Measurements from ENCODE around the gene NTN1. TPM values are rescaled to one million over a fixed set of nuclear protein-coding genes. Genes with fewer than 3 reads are reported as not detected.
A peak's percentile ranks its signal among the peaks of the same experiment; 100 is the strongest.

The NTN1 gene
- total and polyA plus RNA-seq, 2 experiments from 2014 or later: 0.16 to 0.60 TPM

GRCh38 chr17:9270921-9271320 lies 249.6 kb downstream of the NTN1 start:
- H3K27ac ChIP-seq: no peak overlapping the region
- TF ChIP-seq, protein P1, sequence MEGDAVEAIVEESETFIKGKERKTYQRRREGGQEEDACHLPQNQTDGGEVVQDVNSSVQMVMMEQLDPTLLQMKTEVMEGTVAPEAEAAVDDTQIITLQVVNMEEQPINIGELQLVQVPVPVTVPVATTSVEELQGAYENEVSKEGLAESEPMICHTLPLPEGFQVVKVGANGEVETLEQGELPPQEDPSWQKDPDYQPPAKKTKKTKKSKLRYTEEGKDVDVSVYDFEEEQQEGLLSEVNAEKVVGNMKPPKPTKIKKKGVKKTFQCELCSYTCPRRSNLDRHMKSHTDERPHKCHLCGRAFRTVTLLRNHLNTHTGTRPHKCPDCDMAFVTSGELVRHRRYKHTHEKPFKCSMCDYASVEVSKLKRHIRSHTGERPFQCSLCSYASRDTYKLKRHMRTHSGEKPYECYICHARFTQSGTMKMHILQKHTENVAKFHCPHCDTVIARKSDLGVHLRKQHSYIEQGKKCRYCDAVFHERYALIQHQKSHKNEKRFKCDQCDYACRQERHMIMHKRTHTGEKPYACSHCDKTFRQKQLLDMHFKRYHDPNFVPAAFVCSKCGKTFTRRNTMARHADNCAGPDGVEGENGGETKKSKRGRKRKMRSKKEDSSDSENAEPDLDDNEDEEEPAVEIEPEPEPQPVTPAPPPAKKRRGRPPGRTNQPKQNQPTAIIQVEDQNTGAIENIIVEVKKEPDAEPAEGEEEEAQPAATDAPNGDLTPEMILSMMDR (IDR thresholded peaks at IDR 0.05; ENCODE audit: low read depth, low read length): no peak
- peaks cover 9% of the 10 kb centered on the region for H3K4me1 ChIP-seq (ENCODE audit: low read depth)
- H3K9me3 ChIP-seq (ENCODE audit: low read depth): no peaks in the 10 kb centered on the region
- no peaks in the 10 kb centered on the region for H3K36me3 ChIP-seq
- DNase-seq (ENCODE audit: low read depth in 1 of 2, low spot score in 1 of 2): no peak
- no peak overlapping the region for H3K4me3 ChIP-seq
- no peaks in the 10 kb centered on the region for H3K27me3 ChIP-seq

- peaks cover 2% of the 10 kb centered on the region for H3K4me1 ChIP-seq (ENCODE audit: low read depth)
- DNase-seq (ENCODE audit: low read depth in 1 of 2, low spot score in 1 of 2): no peak
- H3K9me3 ChIP-seq (ENCODE audit: low read depth): no peaks in the 10 kb centered on the region
- no peak overlapping the region for H3K4me3 ChIP-seq
- TF ChIP-seq, protein P1 (IDR thresholded peaks at IDR 0.05; ENCODE audit: low read depth, low read length): no peak
- no peaks in the 10 kb centered on the region for H3K36me3 ChIP-seq
- H3K27me3 ChIP-seq: no peaks in the 10 kb centered on the region
- no peak overlapping the region for H3K27ac ChIP-seq
Measured at GRCh38 chr17:9271989-9272388, 250.7 kb downstream of the NTN1 start.

DNA sequence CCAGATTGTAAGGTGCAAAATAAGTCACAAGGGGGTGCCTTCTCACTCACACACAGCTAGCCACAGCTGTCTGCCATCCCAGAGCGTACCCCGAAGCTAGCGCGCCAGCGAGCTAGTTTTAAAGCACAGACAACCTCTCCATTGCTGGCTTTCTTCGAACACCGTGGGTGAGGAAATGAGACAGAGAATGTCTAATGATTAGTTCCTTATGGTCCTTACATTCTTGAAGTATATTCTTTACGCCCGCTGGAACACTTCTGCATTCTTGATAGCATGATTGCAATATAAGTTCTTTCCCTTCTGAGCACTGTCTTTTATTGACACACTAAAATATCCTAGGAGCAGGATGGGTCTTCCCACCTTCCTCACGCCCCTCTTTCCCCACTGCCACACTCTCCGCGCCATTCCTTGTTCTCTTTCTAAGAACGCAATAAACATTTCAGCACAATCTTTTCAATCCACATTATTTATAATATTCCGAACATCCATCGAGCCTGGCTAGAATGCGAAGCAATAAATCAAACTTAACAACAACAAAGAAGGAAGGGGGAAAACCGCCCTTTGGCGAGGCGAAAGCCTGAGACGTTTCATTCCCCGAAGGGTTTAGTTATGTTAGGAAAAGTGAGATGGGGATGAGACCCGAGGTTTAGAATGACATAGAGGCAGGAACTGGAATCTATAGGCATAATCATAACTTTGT lies 251.3 kb downstream of the NTN1 start:
- Histone ChIP-seq H3K4me3 (no peak overlapping the region), H3K4me1 (ENCODE audit: low read depth) (no peaks in the 10 kb centered on the region), H3K36me3 (no peaks in the 10 kb centered on the region), H3K9me3 (ENCODE audit: low read depth) (no peaks in the 10 kb centered on the region), H3K27me3 (no peaks in the 10 kb centered on the region), H3K27ac (no peak overlapping the region)
- DNase-seq (ENCODE audit: low read depth in 1 of 2, low spot score in 1 of 2): peak in 1 of 2 donors; percentile 16
- TF ChIP-seq, protein P1 (IDR thresholded peaks at IDR 0.05; ENCODE audit: low read depth, low read length): no peak

DNA sequence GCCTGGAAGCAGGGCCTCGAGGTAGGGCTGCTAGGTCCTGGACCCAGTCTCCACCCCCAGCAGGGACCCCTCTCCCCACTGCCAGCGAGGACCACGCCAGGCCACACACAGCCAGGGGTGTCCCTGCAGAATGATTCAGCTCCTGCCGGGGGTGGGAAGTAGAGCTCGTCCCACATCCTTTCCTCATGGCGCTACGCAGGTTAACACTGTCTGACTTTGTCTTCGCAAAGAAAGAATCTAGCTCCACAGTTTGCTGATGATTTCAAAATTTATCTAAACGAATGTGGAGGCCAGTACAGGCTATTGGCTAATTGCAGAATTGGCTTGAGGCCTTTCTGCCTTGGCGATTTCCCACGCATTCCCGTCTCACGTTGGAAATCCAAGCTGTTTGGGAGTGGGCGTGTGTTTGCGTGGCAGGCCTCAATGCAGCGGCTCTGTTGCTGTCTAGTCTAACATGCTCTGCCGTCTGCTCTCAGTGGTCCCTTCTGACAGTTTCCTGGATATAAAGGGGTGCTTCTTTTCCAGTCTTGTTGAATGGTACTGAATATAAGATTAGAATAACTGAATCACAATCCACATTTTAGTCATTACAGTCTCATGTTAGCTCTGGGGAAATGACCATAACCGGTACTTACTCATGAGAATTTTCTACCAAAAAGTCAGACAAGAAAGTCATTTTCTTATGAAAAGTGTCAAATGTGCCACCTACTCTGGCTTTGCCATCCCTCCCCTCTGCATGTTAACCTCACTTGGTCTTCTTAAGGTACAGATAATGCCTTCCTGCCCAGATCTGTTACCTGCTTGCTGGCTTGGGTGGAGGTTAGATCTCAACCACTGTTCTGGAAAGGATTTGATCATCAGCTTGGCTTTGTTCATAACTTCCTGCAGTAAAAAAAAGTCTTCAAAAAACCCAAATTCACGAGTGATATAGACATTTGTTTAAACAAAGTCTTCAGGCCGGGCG lies 252.4 kb downstream of the NTN1 start:
- peak in 1 of 2 donors; percentile 75 for DNase-seq (ENCODE audit: low read depth in 1 of 2, low spot score in 1 of 2)
- TF ChIP-seq, protein P1 (IDR thresholded peaks at IDR 0.05; ENCODE audit: low read depth, low read length): no peak
- no peak overlapping the region for H3K27ac ChIP-seq

GRCh38 chr17:9274973-9275372 lies 253.7 kb downstream of the NTN1 start:
- Histone ChIP-seq H3K27me3 (no peaks in the 10 kb centered on the region), H3K27ac (no peak overlapping the region), H3K4me3 (no peak overlapping the region), H3K9me3 (ENCODE audit: low read depth) (no peaks in the 10 kb centered on the region), H3K4me1 (ENCODE audit: low read depth) (no peaks in the 10 kb centered on the region), H3K36me3 (no peaks in the 10 kb centered on the region)
- TF ChIP-seq, protein P1 (IDR thresholded peaks at IDR 0.05; ENCODE audit: low read depth, low read length): no peak
- DNase-seq (ENCODE audit: low read depth in 1 of 2, low spot score in 1 of 2): no peak

More for the DNA sequence above, 252.4 kb downstream of the NTN1 start:
- Histone ChIP-seq H3K9me3 (ENCODE audit: low read depth) (no peaks in the 10 kb centered on the region), H3K27me3 (no peaks in the 10 kb centered on the region), H3K4me3 (no peak overlapping the region), H3K4me1 (ENCODE audit: low read depth) (no peaks in the 10 kb centered on the region), H3K36me3 (no peaks in the 10 kb centered on the region)

Measured in cardiac muscle cell (in vitro differentiated cells and primary cell).